Esophagus squamous epithelium (tissue), 5 donors: Measurements from ENCODE around the gene ECI1. TPM values are rescaled to one million over a fixed set of nuclear protein-coding genes. Genes with fewer than 3 reads are reported as not detected.

Source experiments
- DNase-seq: peaks from one replicate; lab custom pipeline; 2025; lab: John Stamatoyannopoulos, UW
- H3K27ac ChIP-seq, 4 donors: fragments of 200-600 bp; sonication (generic); one replicate each; pipeline ENCODE4 v1.5.1; 2016 to 2019; ENCODE audit warnings: mild to moderate bottlenecking in 1 of 4
- H3K27me3 ChIP-seq, 4 donors: fragments of 200-600 bp; sonication (generic); 1 replicate in 3 of 4; 2 replicates in 1 of 4; pipeline versions ENCODE4 v1.5.1 to v1.6.0; 2017 to 2021; ENCODE audit warnings: antibody characterized with exemption in 1 of 4
- H3K36me3 ChIP-seq, 3 donors: fragments of 200-600 bp; sonication (generic); one replicate each; pipeline ENCODE4 v1.5.1; 2016 to 2019
- H3K4me1 ChIP-seq, 3 donors: fragments of 200-600 bp; sonication (generic); one replicate each; pipeline ENCODE4 v1.5.1; 2017 to 2019
- H3K4me3 ChIP-seq, 4 donors: fragments of 200-600 bp; sonication (generic); 1 replicate in 3 of 4; 2 replicates in 1 of 4; pipeline ENCODE4 v1.5.1; 2016 to 2019; ENCODE audit warnings: mild to moderate bottlenecking in 2 of 4, moderate library complexity in 1 of 4
- H3K9me3 ChIP-seq, 3 donors: fragments of 200-600 bp; sonication (generic); one replicate each; pipeline ENCODE4 v1.5.1; 2016 to 2019
- POLR2A ChIP-seq, 4 donors: fragments of 450-650 bp; IDR thresholded peaks; one replicate each; pipeline ENCODE4 v1.6.1; 2017; ENCODE audit warnings: antibody characterized with exemption in 4 of 4, mild to moderate bottlenecking in 4 of 4, moderate library complexity in 3 of 4
- WGBS, 2 donors: methylation state at CpG; one replicate each; pipeline ENCODE4 v1.1.5; 2018; 5-methylcytosine and 5-hydroxymethylcytosine counted together
- intact Hi-C: fragments of 100-400 bp; cut with DNase I; formaldehyde crosslinking; loops from one replicate; pipeline ENCODE4 v1.15.0; 2022
- total RNA-seq, 4 donors: library from RNA; depleted of rRNA; stranded (reverse); fragments of >200 nt; gene quantifications; one replicate each; pipeline ENCODE4 v1.1.0, GENCODE V29; 2016
- TF ChIP-seq, protein P1 (sequence below), 6 experiments: fragments of 450-650 bp in 4 of 6; fragments of 200-600 bp in 2 of 6; sonication (generic) in 2 of 6; IDR thresholded peaks; one replicate each; pipeline ENCODE4 v1.5.1; 2016 to 2019; ENCODE audit warnings: antibody characterized with exemption in 6 of 6, mild to moderate bottlenecking in 4 of 6, moderate library complexity in 4 of 6
- donor health status: DM: yes; HTN: yes; CAD: no.

ECI1 gene
- total RNA-seq, 4 donors from 2014 or later: 38.6 to 50.7 (median 42.6) TPM

DNA sequence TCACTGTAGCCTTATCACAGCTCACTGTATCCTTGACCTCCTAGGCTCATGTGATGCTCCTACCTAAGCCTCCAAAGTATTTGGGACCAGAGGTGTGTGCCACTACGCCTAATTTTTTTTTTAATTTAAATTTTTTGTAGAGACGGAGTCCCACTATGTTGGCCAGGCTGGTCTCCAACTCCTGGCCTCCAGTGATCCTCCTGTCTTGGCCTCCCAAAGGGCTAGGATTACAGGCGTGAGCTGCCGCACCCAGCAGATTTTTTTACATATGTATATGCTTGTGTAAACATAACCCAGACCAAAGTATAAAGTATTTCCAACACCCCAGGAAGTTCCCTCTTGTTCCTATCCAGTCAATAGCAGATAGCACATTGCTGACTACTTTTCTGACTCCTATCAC lies 35.1 kb downstream of the ECI1 start:
- intact Hi-C loops: no loop called here
- WGBS, 2 donors: 90 to 95% methylated on average over 4 of the region's 4 CpGs
- Histone ChIP-seq H3K4me3 (no peak overlapping the region), H3K36me3 (no peaks in the 10 kb centered on the region), H3K27me3 (no peaks in the 10 kb centered on the region), H3K27ac (no peak overlapping the region), H3K4me1 (peaks cover 20 to 40% (median 25%) of the 10 kb centered on the region in 3 donors), H3K9me3 (no peaks in the 10 kb centered on the region)
- no peak for DNase-seq
- TF ChIP-seq POLR2A (IDR thresholded peaks at IDR 0.05): no peak
- TF ChIP-seq, protein P1, sequence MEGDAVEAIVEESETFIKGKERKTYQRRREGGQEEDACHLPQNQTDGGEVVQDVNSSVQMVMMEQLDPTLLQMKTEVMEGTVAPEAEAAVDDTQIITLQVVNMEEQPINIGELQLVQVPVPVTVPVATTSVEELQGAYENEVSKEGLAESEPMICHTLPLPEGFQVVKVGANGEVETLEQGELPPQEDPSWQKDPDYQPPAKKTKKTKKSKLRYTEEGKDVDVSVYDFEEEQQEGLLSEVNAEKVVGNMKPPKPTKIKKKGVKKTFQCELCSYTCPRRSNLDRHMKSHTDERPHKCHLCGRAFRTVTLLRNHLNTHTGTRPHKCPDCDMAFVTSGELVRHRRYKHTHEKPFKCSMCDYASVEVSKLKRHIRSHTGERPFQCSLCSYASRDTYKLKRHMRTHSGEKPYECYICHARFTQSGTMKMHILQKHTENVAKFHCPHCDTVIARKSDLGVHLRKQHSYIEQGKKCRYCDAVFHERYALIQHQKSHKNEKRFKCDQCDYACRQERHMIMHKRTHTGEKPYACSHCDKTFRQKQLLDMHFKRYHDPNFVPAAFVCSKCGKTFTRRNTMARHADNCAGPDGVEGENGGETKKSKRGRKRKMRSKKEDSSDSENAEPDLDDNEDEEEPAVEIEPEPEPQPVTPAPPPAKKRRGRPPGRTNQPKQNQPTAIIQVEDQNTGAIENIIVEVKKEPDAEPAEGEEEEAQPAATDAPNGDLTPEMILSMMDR (IDR thresholded peaks at IDR 0.05): no peak

DNA sequence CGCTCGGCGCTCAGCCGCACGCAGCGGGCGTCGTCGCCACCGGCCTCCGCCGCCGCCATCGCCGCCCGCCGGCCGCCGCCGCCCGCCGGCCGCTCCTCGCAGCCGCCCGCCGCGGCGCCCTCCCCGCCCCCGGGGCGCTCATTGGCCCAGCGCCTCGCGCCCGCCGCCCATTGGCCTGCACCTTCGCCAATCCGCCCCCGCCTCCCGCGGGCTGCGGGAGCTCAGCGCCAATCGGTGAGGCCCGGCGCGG lies 36.7 kb downstream of the ECI1 start, which contains the start of gene PGP:
TSS of gene PGP (minus strand) at position 122 of the 250 bp plus-strand sequence. CDS start at position 59, 63 bp downstream.
- Histone ChIP-seq H3K4me3 (peak within 1 kb of the TSS; percentile 67 to 92 (median 86)), H3K9me3 (no peaks in the 10 kb centered on the region), H3K36me3 (peaks cover 0 to 10% (median 0%) of the 10 kb centered on the region in 3 donors), H3K4me1 (peaks cover 20 to 40% (median 25%) of the 10 kb centered on the region in 3 donors), H3K27me3 (no peaks in the 10 kb centered on the region), H3K27ac (peak within 1 kb of the TSS; percentile 80 to 95 (median 92))
- DNase-seq: no peak
- WGBS, 2 donors: no CpG with 5 or more reads among the region's 48 CpGs
- intact Hi-C loops: no loop called here
- TF ChIP-seq, protein P1 (IDR thresholded peaks at IDR 0.05): no peak
- TF ChIP-seq POLR2A (IDR thresholded peaks at IDR 0.05): no peak

DNA sequence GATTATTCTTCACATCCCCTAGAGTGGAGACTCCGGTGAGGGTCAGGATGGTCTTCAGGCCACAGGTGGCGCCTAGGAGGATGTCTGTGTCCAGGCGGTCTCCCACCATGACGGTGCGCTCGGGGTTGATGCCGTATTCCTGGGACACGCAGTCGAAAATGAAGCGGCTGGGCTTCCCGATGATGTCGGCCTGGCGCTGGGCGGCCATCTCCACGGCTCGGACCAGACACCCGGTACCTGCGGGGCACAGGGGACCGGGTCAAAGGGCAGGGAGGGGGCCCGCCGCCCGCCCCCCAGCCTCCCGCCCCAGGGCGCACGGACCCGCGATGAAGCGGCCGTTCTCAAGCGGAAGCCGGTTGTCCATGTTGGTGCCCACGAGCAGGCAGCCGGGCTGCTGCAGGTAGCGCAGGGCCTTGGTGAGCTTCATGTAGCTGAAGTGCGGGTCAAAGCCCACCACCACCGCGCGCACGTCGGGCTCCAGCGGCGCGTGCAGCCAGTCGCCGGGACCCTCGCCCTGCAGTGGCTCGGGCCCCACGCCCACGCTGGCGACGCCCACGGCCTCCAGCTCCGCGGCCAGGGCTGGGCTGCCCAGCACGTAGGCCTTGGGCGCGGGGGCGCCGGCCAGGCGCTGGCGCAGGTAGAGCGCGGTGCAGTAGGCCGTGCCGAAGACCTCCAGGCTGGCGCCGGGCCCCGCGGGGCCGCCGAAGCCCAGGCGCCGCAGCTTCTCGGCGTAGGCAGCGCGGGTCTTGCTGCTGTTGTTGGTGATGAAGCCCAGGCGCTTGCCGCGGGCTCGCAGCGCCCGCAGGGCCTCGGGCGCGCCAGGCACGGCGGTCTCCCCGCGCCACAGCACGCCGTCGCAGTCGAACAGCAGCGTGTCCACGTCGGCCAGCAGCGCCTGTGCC lies 37.3 kb downstream of the ECI1 start:
- no peaks in the 10 kb centered on the region for H3K27me3 ChIP-seq
- TF ChIP-seq, protein P1 (IDR thresholded peaks at IDR 0.05): no peak
- TF ChIP-seq POLR2A (IDR thresholded peaks at IDR 0.05): no peak
- no peaks in the 10 kb centered on the region for H3K9me3 ChIP-seq
- peaks cover 2 to 16% (median 5%) of the 10 kb centered on the region in 3 donors for H3K36me3 ChIP-seq
- WGBS, 2 donors: 4 to 5% methylated on average over 4 to 9 of the region's 98 CpGs
- peaks cover 20 to 40% (median 25%) of the 10 kb centered on the region in 3 donors for H3K4me1 ChIP-seq
- DNase-seq: no peak
- H3K4me3 ChIP-seq: peak overlapping the region; percentile 59 to 92 (median 86)
- H3K27ac ChIP-seq: peak overlapping the region; percentile 44 to 89 (median 84)
- intact Hi-C loops: no loop called here

DNA sequence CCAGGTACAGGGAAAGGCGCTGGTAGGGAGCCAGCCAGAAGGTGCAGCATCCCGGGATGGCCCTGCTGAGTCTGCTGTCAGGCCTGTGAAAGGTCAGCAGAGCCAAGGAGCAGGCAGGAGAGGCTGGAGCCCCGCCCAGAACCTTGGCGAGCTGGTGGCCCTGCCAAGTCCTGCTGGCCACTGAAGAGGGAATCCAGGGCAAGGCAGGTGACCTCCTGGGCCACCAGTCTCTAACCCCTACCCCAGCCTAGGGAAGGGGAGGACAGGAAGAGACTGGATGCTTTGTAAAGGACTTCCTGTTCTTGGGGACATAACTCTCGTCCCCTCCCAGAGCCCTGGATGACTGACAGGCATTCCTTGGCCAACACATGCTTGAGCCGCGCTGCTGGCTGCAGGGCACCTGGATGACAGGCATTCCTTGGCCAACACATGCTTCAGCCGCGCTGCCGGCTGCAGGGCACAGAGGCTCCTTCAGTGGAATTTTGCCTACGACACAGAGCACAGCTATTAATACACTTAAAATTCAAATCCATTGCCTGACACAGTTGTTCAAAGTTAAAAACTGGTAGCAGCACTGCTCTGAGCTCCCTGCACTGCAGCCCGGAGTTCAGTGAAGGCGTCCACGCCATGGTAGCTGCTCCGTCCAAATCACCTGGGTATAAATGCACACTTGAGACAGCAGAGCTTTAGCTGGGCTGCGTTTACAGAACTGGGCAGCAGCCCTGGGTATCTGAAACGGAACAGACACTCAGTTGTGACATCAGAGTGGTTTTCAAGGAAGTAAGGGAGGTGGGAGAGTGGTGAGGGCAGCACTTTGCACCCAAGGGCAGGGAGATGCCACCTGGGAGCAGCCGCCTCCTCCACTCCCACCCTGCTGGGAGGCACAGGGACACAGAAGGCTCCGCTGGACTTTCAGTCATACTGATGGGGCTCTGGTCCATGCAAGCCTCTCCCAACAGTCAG lies 38.7 kb downstream of the ECI1 start:
- peak overlapping the region in 1 of 4 donors; percentile 92 for H3K4me3 ChIP-seq
- WGBS, 2 donors: 14 to 86% methylated on average over 2 to 7 of the region's 19 CpGs
- H3K27ac ChIP-seq: peak overlapping the region in 1 of 4 donors; percentile 8

More for the DNA sequence above, 38.7 kb downstream of the ECI1 start:
- Histone ChIP-seq H3K27me3 (no peaks in the 10 kb centered on the region), H3K9me3 (no peaks in the 10 kb centered on the region), H3K4me1 (peaks cover 20 to 40% (median 25%) of the 10 kb centered on the region in 3 donors), H3K36me3 (peaks cover 11 to 30% (median 17%) of the 10 kb centered on the region in 3 donors)
- no peak for DNase-seq
- intact Hi-C loops: no loop called here
- TF ChIP-seq, protein P1 (IDR thresholded peaks at IDR 0.05): no peak
- no peak for TF ChIP-seq POLR2A (IDR thresholded peaks at IDR 0.05)
